Activated effector memory CD4-positive, alpha-beta T cell treated with anti-CD3 and anti-CD28 coated beads, Interleukin-2, amount 50 U/mL, for 16 hours (primary cell): ENCODE results near the gene PCYT1A.

Experiments
- DNase-seq: peaks from one replicate; pipeline ENCODE4 v3.0.0-alpha.2; 2020

PCYT1A gene

DNA sequence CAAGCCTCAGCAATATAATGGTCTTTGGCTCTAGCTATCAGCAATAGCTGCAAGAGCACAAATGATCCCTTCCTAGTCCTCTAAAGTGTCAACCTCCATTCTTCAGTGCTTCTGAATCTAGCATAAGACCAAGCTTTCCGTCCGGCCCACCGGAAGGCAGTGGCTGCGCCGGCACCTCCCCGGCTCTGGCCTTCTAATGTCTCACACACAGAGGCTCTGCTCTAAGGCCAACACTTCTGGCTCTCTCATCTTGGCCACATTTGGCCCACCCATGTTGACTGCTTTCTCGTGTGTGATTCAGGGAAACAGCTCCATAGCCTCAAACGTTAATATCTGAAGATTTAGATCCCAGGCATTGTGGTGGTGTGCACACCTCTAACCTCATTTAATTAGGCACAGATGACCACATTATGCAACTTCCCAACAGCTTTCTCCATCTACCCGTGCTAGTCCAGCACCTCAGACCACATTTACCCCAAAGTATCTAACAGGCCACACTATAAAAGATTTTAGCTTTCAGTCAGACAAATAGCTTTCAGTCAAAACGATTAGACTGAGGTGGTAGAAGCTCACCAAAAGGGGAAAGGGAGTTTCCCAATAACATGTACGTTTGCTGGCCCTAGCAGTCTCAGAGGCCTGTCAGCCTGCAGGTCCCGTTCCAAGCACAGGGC is 51.9 kb downstream of the PCYT1A start:
- no peak for DNase-seq

DNA sequence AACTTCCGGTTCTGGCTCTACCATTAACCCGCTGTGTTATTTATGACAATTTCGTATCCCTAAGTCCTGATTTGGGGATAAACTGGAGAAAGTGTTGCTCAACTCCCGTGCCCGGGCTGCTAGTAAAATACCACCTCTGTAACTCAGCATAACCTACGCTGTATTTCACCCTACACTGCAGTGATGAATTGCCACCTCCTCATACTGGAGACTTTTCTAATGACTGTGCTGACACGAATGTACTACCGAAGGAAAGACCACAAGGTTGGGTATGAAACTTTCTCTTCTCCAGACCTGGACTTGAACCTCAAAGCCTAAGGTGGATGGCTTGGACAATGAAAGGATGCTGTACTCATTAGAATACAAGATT is 54.7 kb downstream of the PCYT1A start:
- DNase-seq, result no peak

DNA sequence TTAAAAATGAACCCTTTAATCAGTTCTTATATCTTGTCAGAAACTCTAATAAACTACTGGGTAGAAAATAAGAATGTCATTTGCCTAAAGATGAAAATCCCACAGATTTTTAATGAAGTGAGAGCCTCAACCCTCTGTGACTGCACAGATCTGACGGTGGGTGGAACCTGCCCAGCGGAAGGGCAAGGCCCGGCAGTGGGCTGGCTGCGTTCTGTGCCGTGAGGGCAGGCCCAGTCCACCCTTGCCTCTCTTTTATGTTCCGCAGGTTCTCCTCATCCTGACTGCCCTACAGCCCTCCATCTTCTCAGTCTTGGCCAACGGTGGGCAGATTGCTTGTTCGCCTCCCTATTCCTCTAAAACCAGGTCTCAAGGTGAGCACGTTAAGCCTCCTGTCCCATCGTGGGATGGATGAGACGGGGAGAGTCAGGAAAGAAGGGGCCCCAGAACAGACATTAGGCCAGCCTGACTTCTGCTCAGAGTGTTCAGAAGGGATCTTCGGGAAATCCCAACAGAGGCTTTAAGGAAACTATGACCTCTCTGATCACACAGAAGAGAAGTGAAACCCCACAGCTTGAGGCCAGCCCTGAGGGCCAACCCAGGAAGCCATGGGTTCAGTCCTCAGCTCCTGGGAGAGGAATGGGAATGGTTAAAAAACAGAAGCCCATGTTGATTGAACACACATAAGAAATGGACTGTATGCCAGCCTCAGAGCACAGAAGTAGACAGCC is 55.2 kb downstream of the PCYT1A start:
- no peak for DNase-seq

DNA sequence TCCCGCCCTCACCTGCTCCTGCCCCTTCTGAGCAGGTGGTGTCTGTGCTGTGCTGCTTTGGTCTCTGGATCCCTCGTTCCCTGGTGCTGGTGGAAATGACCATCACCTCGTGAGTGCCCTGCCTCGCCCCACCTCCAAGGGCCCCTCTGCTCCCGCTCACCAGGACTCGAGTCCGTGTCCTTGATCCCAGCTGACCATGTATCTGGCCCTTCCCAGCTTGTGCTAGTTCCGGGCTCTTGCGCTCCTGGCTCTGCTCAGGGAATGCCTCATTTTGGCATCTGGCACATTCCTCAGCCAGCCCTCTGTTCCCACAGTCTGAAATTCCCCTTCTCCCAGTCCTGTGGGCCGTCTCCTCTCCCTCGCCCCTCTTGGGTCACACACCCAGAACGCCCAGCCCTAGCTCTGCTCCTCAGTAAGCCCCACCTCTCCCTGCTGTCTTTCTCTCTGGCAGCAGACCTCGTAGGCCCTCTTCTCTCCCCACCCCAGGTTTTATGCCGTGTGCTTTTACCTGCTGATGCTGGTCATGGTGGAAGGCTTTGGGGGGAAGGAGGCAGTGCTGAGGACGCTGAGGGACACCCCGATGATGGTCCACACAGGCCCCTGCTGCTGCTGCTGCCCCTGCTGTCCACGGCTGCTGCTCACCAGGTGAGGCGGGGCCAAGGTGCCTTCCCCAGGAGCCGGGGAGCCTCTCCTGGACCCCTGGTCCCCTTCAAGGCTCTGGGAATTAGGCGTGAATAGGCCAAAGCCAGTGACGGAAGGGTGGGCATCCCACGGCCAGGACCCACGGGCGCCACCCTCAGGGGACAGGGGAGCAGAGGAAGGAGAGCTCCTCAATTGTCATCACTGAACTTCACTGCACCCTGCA is 59.7 kb downstream of the PCYT1A start:
- no peak for DNase-seq

DNA sequence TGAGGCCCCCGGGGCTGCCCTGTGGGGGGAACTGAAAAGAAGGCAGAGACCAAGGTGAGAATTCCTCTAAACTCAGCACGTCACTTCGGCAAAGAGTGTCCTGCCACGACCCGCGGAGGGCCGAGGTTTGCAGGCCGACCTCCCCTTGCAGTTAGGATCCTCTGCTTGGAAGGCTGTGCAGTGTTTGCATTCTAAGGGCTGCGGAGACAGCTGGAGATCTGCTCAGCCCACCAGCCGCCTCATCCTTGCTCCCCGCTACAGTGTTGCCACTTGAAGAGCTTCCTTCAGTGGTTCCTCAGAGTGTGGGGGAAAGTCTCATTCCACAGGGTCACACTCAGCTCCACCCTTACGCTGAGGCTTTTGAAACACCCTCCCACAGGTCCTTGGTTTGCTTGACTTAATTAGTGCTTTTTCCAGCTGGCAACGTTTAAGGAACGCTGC is 60.4 kb downstream of the PCYT1A start:
- no peak for DNase-seq

DNA sequence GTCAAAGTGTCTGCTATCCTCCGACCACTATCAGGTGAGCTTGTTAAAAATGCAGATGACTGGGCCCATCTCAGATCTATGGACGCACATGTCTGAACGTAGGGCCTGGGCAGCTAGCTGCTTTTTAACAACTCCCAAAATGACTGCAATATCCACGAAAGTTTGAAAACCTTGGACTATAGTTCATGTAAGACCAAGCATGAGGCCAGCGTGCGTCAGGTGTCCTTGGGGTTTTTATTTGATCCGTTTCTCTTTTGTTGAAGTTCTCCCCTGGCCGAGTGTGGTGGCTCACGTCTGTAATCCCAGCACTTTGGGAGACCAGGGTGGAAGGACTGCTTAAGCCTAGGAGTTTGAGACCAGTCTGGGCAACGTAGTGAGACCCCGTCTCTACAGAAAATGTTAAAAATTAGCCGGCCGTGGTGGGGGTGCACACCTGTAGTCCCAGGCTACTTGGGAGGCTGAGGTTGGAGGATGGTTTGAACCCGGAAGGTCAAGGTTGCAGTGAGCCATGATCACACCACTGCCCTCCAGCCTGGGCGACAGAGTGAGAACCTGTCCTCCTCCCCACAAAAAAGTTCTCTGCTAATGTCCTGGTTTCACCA is 61.7 kb downstream of the PCYT1A start:
- DNase-seq, result no peak

DNA sequence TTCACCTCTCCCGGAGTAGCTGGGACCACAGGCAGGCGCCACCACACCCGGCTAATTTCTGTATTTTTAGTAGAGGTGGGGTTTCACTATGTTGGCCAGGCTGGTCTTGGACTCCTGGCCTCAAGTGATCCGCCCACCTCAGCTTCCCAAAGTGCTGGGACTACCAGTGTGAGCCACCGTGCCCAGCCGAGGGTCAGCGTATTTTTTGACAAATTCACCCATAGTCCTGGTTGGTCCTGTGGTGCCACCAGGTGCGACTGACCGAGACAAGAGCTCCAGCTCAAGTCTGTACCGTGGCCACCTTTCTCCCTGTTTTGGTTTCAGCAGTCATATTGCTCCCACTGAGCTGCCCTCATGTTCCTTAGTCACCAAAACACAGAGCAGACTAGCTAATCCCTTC is 62.4 kb downstream of the PCYT1A start:
- no peak for DNase-seq

DNA sequence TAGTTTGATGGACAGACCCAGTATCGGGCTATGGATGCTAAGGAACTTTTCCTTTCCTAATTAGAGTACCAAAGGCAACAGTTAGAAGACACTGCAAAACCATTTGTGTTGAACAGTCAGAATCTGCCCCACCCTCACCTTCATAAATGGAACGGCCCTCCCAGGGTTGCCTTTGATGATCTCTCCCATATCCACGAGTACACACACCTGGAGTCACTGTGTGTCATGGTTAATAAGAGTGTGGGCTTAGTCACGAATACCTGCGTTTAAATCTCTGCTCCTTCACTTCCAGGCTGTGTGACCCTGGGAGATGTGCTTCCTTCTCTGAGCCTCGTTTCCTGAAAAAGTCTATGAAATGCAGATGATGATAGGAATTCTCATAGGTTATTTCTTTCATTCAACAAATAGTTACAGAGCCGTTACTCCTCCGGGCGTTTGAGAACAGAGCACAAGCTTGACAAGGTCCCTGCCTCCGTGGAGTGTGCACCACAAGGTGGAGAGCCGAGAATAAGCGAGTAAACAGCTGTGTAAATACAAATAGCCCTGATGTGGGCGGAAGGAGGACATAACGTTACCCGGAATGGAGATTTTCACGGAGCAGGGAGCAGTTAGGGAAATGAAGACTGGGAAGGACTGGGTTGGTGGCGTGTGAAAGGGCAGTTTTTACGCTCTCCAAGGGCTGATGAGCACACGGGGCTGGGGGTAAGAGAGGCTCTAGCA is 64.5 kb downstream of the PCYT1A start:
- no peak for DNase-seq

DNA sequence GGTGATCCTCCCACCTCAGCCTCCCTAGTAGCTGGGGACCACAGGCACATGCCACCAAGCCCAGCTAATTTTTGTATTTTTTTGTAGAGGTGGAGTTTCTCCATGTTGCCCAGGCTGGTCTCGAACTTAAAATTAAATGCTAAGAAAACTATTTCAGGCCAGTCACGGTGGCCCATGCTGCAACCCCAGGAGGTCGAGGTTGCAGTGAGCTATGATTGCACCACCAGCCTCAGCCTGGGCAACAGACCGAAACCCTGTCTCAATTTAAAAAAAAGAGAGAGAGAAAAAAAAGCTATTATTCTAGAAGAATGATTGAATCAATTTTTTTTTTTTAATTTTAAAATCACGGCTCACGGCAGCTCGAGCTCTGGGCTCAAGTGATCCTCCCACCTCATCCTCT is 66.5 kb downstream of the PCYT1A start:
- DNase-seq, result no peak

DNA sequence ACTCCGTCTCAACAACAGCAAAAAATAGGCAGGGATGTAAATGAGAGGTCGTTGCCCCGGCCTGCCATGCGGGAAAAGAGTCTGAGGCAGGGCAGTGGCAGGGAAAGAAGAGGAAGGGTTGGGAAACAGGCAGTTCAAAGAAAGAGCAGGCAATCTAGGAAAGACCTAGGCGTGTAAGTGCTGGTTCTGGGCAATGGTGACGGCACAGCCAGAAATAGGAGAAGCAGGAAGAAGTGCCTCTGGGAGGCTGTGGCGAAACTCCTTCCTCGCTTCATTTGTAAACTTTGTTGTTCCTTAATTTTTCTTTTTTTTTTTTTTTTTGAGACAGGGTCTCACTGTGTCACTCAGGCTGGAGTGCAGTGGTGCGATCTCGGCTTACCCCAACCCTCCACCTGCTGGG is 66.9 kb downstream of the PCYT1A start:
- no peak for DNase-seq

DNA sequence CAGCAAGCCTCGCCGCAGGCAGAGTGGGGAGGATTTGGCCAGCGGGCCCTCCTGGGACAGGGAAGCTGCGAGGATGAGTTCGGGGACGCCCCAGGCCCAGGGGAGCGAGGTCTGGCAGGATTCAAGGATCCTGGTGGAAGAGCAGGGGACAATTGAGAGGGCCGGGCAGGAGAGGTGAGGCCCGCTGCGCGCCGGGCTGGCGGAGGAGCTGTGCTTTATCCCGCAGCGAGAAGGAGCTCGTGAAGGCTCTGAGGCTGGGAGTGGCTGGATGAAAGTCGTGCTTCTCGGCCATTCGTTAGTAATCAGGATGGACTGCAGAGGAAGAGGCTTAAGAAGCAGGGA is 67.6 kb downstream of the PCYT1A start:
- DNase-seq, result no peak

DNA sequence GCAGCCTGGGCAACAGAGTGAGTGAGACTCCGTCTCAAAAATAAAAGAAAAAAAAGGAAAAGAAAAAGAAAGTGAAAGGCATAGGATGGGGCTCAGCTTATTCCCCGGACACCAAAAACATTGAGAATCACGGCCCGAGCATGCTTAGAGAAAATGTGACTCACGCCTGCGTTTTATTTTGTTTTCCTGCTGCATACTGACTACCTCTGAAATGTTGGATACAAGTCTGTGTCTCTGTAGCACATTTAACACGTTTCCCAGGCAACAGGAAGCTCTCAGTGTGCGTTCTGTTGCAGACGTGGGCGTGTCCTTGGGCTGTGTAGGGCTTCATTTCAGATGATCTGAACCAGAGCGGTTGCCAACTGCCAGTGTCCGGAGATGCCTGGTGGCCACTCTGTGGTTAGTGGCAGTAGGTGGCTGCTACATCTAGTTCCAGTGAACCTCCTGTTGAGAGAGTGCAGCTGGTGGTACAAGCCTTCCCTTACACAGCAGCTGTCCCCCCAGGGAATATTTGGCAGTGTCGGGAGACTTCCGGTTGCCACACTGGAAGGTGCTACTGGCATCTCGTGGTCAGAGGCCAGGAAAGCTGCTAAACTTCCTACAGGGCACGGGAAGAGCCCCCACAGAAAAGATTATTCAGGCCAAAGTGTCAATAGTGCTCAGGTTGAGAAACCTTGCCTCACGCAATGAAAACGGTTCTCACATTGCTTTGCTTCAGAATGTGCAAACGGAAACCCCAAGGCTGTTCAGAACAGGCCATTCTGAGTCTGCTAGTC is 68.1 kb downstream of the PCYT1A start:
- peak; percentile 83 for DNase-seq

DNA sequence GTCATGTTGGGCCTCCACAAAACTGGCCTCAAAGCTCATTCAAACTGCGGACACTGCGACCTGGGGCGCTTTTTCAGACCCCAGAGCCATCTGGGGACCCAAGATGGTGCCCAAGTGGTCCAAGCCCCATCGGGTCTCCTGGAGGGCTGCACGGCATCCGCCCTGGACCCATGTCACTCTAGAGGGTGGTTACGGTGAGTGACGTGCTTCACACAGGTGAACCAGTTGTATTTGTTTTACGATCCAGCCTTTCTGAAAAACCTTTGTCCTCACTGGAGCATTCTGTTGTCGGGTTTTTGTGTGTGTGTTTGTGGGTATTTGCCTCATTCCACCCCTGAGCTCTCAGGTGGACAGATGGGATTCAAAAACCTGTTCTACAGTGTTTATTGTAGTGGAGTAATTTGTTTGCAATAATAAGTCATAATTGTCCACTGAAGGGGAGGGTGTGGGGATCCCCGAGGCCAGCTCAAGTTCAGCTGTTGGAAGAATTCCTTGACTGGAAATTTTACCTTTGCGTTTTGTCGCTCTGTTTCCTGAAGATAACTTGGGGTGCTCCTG is 69.3 kb downstream of the PCYT1A start:
- no peak for DNase-seq

DNA sequence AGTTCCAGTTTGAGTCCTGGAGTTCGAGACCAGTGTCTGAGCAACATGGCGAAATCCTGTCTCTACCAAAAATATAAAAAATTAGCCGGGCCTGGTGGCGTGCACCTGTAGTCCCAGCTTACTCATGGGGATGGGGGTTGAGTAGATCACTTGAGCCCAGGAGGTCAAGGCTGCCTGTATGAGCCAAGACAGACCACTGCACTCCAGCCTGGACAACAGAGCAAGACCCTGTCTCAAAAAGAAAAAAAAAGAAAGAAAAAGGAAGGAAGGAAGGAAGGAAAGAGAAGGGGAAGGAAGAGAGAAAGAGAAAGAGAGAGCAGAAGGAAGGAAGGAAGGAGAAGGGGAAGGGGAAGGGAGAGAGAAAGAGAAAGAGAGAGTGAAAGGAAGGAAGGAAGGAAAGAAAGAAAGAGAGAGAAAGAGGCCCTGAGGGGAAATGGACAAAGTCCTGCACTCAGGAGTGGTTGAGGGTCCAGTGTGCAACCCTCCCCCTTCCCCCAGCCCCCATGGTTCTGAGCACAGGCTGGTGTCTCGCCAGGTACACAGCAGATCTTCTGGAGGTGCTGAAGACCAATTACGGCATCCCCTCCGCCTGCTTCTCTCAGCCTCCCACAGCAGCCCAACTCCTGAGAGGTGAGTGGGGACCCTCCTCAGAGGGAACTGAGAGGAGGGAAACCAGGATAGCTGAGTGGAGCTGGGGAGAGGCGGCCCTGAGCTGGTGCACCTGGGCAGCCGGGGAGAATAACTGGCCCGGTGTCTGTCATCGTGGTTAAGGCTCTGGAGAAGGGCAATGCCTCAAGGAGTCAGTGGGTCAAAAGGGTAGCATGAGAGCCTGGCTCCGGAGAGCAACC is 70.0 kb downstream of the PCYT1A start:
- DNase-seq, result no peak

DNA sequence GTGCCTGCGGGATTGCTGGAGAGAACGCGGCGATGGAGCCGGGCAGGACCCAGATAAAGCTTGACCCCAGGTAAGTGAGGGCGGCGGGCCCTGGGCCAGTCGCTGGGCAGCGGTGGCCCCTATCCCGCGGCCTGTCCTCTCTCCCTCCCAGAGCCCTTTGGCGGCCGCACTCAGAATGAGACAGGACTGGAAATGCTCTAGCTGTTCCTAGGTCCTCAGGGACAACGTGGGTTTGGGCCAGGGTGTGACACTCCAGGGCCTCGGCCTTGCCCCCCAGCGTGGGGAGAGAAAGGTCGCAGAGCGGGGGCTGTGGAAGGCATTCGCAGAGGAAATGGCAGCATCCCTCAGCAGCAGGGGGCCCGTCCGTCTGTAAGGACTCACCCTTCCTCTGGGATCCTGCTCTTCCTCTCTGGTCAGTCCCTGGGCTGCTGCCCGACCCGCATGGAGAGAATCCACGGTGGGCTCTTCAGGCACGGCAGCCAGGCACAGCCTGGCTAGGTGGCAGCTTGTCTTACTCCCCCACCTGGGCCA is 70.8 kb downstream of the PCYT1A start:
- DNase-seq, result no peak

DNA sequence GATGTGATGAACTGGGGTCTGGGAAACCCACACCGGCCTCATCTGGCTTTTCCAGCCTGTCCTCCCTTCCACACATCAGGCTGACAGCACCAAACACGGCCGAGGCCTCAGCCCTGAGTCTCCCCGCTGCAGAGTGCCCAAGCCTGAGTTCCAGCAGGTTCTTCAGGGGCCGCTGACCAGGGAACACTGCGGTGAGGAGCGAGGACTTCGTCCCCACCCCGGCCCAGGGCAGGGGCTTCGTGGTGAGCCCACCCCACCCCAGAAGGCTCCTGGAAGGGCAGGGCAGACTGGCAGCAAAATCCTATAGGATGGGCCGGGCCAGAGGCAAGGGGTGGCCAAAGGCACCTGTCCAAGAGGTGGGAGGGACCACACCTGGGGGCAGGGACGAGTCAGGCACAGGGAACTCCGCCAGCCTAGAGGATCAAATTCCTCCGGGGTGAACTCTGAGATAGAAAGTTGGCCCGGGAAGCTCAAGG is 71.4 kb downstream of the PCYT1A start, which contains the start of gene SLC51A:
Gene SLC51A (plus strand): TSS at position 446 of the 476 bp plus-strand sequence. CDS start 179 bp downstream, outside the sequence.
- DNase-seq, result no peak

DNA sequence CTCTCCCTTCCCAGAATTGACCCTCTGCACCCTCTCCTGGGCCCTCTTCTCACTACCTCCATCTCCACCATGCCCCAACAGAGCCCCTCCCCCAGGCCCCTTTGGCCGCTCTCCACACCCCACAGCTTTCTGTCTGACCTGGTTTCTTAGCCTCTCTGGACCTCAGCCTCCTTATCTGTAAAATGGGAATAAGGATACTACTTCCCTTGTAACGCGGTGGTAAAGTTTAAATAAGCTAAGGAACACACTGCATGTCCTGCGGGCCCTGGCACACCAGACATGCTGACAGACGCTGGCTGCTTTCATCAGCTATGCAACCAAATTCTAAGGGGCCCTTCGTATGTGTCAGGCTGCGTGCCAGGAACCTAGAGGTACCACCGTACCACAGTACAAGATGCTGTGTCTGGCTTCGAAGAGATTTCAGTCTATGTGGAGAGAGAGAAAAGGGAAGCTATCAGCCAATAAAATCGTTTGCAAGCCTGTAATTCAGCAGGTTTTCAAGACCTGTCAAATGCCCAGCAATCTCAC is 72.0 kb downstream of the PCYT1A start:
- DNase-seq, result no peak

DNA sequence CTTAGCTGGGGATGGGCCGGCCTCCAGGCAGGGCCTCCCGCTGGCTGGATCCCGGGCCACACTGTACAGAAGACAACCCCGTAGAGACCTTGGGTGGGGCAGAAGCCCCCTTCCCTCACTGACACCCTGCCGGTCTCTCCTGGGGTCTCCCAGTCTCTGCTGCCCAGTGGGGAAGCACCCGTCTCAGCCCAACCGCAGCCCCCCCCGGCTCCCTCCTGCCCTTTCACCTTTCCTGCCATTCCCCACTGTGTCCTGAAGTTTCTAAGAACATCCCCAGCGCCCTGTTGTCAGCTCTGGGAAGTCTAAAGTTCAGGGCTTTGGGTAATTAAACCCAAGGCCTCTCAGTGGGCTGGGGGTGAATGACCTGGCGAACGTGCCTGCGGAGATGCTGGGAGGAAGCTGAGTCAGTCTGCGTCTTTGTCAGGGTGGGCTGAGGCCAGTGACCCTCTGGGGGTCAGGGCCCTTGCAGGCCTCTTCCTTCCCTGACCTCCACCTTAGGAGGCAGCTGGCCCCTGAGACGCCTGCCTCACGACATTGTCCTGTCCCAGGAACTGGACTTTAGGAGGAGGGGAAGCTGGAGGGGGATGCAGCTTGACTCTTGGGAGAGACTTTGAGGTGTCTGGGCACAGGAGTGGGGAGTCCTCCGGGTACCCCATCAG is 72.6 kb downstream of the PCYT1A start:
- no peak for DNase-seq
